Skeletal muscle satellite cell (primary cell): ENCODE measurements around the gene SLC24A4.
A peak's percentile ranks its signal among the peaks of the same experiment; 100 is the strongest.

ENCODE experiments used
- H3K27me3 ChIP-seq: 2 replicates; pipeline ENCODE4 v1.7.0; 2013; ENCODE audit warnings: low read length; ENCODE audit not compliant: control insufficient read depth, insufficient read depth
- H3K36me3 ChIP-seq: 2 replicates; pipeline ENCODE4 v1.7.0; 2013; ENCODE audit warnings: mild to moderate bottlenecking, control low read depth, low read length; ENCODE audit not compliant: insufficient read depth
- H3K4me1 ChIP-seq: 2 replicates; pipeline ENCODE4 v1.7.0; 2013; ENCODE audit warnings: low read length; ENCODE audit not compliant: control insufficient read depth, insufficient read depth
- H3K4me2 ChIP-seq: 2 replicates; pipeline ENCODE4 v1.7.0; 2013; ENCODE audit warnings: mild to moderate bottlenecking, low read length
- H3K4me3 ChIP-seq: 2 replicates; pipeline ENCODE4 v1.7.0; 2013; ENCODE audit warnings: low read length
- H3K9ac ChIP-seq: 2 replicates; pipeline ENCODE4 v1.7.0; 2013; ENCODE audit warnings: mild to moderate bottlenecking, low read depth, low read length, moderate library complexity
- H3K9me3 ChIP-seq: replicated peaks from 2 replicates; pipeline ENCODE4 v1.7.0; 2013; ENCODE audit warnings: mild to moderate bottlenecking, control low read depth, low read length

SLC24A4 gene

GRCh38 chr14:92463141-92463540 is 140.2 kb downstream of the SLC24A4 start:
- peaks cover 5% of the 10 kb centered on the region for H3K9me3 ChIP-seq
- H3K4me3 ChIP-seq, result no peak overlapping the region
- no peaks in the 10 kb centered on the region for H3K4me1 ChIP-seq
- no peaks in the 10 kb centered on the region for H3K36me3 ChIP-seq
- H3K4me2 ChIP-seq, result no peak overlapping the region
- no peaks in the 10 kb centered on the region for H3K27me3 ChIP-seq
- no peak overlapping the region for H3K9ac ChIP-seq

GRCh38 chr14:92464156-92464555 is 141.2 kb downstream of the SLC24A4 start:
- Histone ChIP-seq H3K4me1 (no peaks in the 10 kb centered on the region), H3K9me3 (peaks cover 5% of the 10 kb centered on the region), H3K9ac (no peak overlapping the region), H3K27me3 (no peaks in the 10 kb centered on the region), H3K36me3 (no peaks in the 10 kb centered on the region), H3K4me2 (no peak overlapping the region), H3K4me3 (no peak overlapping the region)

- H3K4me1 ChIP-seq, result no peaks in the 10 kb centered on the region
- no peaks in the 10 kb centered on the region for H3K27me3 ChIP-seq
- H3K4me3 ChIP-seq, result no peak overlapping the region
- no peak overlapping the region for H3K9ac ChIP-seq
- no peaks in the 10 kb centered on the region for H3K36me3 ChIP-seq
- H3K4me2 ChIP-seq, result no peak overlapping the region
- peaks cover 5% of the 10 kb centered on the region for H3K9me3 ChIP-seq
These were observed 141.8 kb downstream of the SLC24A4 start for GRCh38 chr14:92464716-92465115.

- H3K27me3 ChIP-seq, result no peaks in the 10 kb centered on the region
- peaks cover 4% of the 10 kb centered on the region for H3K4me1 ChIP-seq
- no peak overlapping the region for H3K9ac ChIP-seq
- H3K4me3 ChIP-seq, result no peak overlapping the region
- H3K36me3 ChIP-seq, result no peaks in the 10 kb centered on the region
- no peak overlapping the region for H3K4me2 ChIP-seq
- H3K9me3 ChIP-seq, result peaks cover 5% of the 10 kb centered on the region
These were observed 142.5 kb downstream of the SLC24A4 start for GRCh38 chr14:92465353-92466055.

GRCh38 chr14:92466059-92466458 is 143.1 kb downstream of the SLC24A4 start:
- H3K9ac ChIP-seq, result no peak overlapping the region
- H3K36me3 ChIP-seq, result no peaks in the 10 kb centered on the region
- H3K4me1 ChIP-seq, result peaks cover 4% of the 10 kb centered on the region
- H3K9me3 ChIP-seq, result peaks cover 5% of the 10 kb centered on the region
- H3K4me3 ChIP-seq, result no peak overlapping the region
- no peaks in the 10 kb centered on the region for H3K27me3 ChIP-seq
- no peak overlapping the region for H3K4me2 ChIP-seq

GRCh38 chr14:92469515-92469914 is 146.6 kb downstream of the SLC24A4 start:
- Histone ChIP-seq H3K9me3 (peaks cover 5% of the 10 kb centered on the region), H3K27me3 (no peaks in the 10 kb centered on the region), H3K9ac (no peak overlapping the region), H3K4me1 (peaks cover 26% of the 10 kb centered on the region), H3K4me3 (no peak overlapping the region), H3K36me3 (no peaks in the 10 kb centered on the region), H3K4me2 (no peak overlapping the region)

- H3K4me1 ChIP-seq, result peaks cover 26% of the 10 kb centered on the region
- H3K4me2 ChIP-seq, result peak overlapping the region; percentile 16
- no peak overlapping the region for H3K9ac ChIP-seq
- H3K36me3 ChIP-seq, result no peaks in the 10 kb centered on the region
- H3K4me3 ChIP-seq, result no peak overlapping the region
- peaks cover 5% of the 10 kb centered on the region for H3K9me3 ChIP-seq
- no peaks in the 10 kb centered on the region for H3K27me3 ChIP-seq
These were observed 147.2 kb downstream of the SLC24A4 start for GRCh38 chr14:92470215-92470614.

GRCh38 chr14:92470811-92471210 is 147.8 kb downstream of the SLC24A4 start:
- peaks cover 5% of the 10 kb centered on the region for H3K9me3 ChIP-seq
- no peak overlapping the region for H3K9ac ChIP-seq
- H3K4me3 ChIP-seq, result no peak overlapping the region
- H3K36me3 ChIP-seq, result no peaks in the 10 kb centered on the region
- no peak overlapping the region for H3K4me2 ChIP-seq
- no peaks in the 10 kb centered on the region for H3K27me3 ChIP-seq
- H3K4me1 ChIP-seq, result peaks cover 26% of the 10 kb centered on the region

- Histone ChIP-seq H3K9ac (peak overlapping the region; percentile 29), H3K36me3 (no peaks in the 10 kb centered on the region), H3K4me3 (no peak overlapping the region), H3K9me3 (peaks cover 2% of the 10 kb centered on the region), H3K27me3 (no peaks in the 10 kb centered on the region), H3K4me1 (peaks cover 26% of the 10 kb centered on the region), H3K4me2 (peak overlapping the region; percentile 16)
These were observed 149.0 kb downstream of the SLC24A4 start for GRCh38 chr14:92471919-92472318.

GRCh38 chr14:92472860-92473259 is 149.9 kb downstream of the SLC24A4 start:
- Histone ChIP-seq H3K36me3 (no peaks in the 10 kb centered on the region), H3K4me1 (peaks cover 26% of the 10 kb centered on the region), H3K4me3 (no peak overlapping the region), H3K9me3 (no peaks in the 10 kb centered on the region), H3K4me2 (no peak overlapping the region), H3K9ac (peak overlapping the region; percentile 36), H3K27me3 (no peaks in the 10 kb centered on the region)

GRCh38 chr14:92473261-92473968 is 150.4 kb downstream of the SLC24A4 start:
- H3K9me3 ChIP-seq, result no peaks in the 10 kb centered on the region
- H3K9ac ChIP-seq, result peak overlapping the region; percentile 36
- no peaks in the 10 kb centered on the region for H3K36me3 ChIP-seq
- H3K4me1 ChIP-seq, result peaks cover 26% of the 10 kb centered on the region
- peak overlapping the region; percentile 59 for H3K4me2 ChIP-seq
- no peaks in the 10 kb centered on the region for H3K27me3 ChIP-seq
- H3K4me3 ChIP-seq, result no peak overlapping the region
